GM12801 (cell line): Measurements from ENCODE around the gene SLC25A6.

Experiments used
- CTCF ChIP-seq: IDR thresholded peaks from one replicate; pipeline ENCODE4 v1.5.1; 2011; ENCODE audit warnings: control low read depth; ENCODE audit not compliant: insufficient read length; ENCODE audit errors: extremely low read depth

The SLC25A6 gene

GRCh38 chrX:1360171-1360570, 31.7 kb downstream of the SLC25A6 start:
- no peak for TF ChIP-seq CTCF

GRCh38 chrX:1359477-1359873, 32.4 kb downstream of the SLC25A6 start:
- no peak for TF ChIP-seq CTCF

GRCh38 chrX:1358793-1359476, 33.0 kb downstream of the SLC25A6 start:
- TF ChIP-seq CTCF: no peak

GRCh38 chrX:1357993-1358392, 33.9 kb downstream of the SLC25A6 start:
- no peak for TF ChIP-seq CTCF

GRCh38 chrX:1355131-1356046, 36.5 kb downstream of the SLC25A6 start:
- TF ChIP-seq CTCF: no peak

- no peak for TF ChIP-seq CTCF
Measured at GRCh38 chrX:1354036-1355019, 37.6 kb downstream of the SLC25A6 start.
